DOHH2 (cell line): ENCODE results near the gene LRAT.

Experiments used
- CTCF ChIP-seq: fragments of 200-600 bp; sonication (generic); IDR thresholded peaks from one replicate; pipeline ENCODE4 v1.5.1; 2014; ENCODE audit warnings: antibody characterized with exemption, mild to moderate bottlenecking, low read depth, low read length; ENCODE audit not compliant: poor library complexity, severe bottlenecking
- EZH2phosphoT487 ChIP-seq: fragments of 200-600 bp; sonication (generic); IDR thresholded peaks from 2 replicates; pipeline ENCODE4 v1.6.1; 2017; ENCODE audit warnings: borderline replicate concordance, mild to moderate bottlenecking, antibody characterized with exemption, low read length, moderate library complexity, mixed read lengths

GRCh38 chr4:154720618-154721267 is 23.1 kb upstream of the LRAT start:
- TF ChIP-seq CTCF (no peak), EZH2phosphoT487 (no peak)
